Stimulated activated CD8-positive, alpha-beta memory T cell treated with anti-CD3 and anti-CD28 coated beads, Interleukin-4, amount 100 ng/mL, for 24 hours (primary cell): Measurements from ENCODE around the gene GGTLC2.

Experiments
- DNase-seq: peaks from one replicate; pipeline ENCODE4 v3.0.0-alpha.2; 2020; ENCODE audit warnings: low read depth

Gene GGTLC2

DNA sequence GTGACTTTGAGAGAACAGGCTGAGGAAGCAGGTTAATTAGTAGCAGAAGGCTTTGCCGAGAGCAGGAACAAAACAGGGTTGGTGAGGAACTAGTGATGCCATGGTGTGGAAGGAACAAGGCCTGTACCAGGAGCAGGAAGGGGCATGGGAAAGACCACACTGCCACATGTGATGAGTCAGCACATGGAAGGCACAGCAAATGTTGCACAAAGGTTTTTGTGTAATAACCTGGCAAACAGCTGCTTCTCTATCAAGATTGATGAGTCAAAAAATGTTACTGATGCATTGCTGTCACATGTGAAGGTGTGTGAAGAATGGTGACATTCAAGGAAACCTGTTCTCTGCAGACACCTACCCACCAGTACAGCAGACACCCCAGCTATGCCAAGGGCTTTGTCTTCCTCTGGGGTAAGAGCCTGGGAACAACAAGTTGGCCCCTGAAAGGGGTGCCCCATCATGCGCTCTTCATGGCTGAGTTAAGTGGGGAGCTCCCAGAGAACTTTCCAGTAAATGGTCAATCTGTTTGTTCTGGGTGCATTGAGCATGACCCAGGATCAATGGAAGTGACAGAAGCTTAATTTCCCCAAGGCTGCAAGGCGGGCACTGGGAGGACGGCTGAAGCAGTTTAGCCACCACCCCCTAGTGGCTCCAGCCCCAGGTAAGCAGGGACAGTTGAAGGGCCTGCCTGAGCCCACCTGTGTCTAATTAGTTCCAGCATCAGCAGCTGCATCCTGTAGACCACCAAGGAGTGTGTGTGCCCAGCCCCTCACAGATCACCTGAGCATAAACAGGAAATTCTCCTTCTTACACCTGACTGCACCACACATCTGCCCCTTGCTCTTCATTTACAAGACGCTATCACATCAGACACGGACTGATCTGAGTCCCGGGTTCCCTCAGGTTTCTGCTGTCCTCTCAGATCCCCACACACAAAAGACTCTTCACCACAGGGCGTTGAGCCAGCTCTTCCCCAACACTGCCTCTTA is 47.6 kb downstream of the GGTLC2 start:
- no peak for DNase-seq

DNA sequence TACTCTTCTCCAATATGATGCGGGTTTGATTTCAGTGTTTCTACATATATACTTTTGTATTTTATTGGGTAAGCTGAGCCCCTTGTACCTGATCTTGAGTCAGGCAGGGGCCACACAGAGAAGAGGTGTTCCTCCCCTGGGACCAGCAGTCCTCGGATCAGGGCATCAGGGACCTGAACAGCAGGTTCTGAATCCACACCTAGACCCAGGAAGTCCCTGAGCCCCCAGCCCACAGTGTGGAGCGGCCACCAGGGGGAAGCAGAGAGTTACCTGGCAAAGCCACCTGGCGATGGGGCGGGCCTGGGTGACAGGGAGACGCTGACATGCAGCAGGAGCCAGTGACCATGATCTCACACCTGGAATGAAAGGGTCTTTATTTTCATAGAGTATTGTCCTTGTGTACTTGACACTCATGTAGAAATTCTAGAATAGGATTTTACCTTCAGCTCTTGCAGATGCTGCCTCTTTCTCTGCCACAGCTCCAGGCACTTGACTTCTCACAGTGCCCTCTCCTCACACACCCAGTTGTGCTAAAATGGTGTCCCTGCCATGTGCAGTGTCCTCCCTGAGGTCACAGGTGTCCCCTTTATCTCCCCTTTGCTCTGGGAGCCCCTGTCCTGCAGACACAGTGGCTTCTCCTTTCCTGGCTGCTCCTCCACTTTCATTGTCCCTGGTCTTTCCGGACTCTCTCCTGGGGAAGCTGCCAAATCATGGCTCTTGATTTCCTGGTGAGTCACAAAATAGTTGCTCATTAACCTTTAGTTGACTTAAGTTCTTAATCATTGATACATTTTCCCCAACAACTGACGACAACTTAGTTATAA is 48.5 kb downstream of the GGTLC2 start:
- peak; percentile 45 for DNase-seq

- DNase-seq: no peak
Measured at GRCh38 chr22:22693531-22693884, 49.1 kb downstream of the GGTLC2 start.

DNA sequence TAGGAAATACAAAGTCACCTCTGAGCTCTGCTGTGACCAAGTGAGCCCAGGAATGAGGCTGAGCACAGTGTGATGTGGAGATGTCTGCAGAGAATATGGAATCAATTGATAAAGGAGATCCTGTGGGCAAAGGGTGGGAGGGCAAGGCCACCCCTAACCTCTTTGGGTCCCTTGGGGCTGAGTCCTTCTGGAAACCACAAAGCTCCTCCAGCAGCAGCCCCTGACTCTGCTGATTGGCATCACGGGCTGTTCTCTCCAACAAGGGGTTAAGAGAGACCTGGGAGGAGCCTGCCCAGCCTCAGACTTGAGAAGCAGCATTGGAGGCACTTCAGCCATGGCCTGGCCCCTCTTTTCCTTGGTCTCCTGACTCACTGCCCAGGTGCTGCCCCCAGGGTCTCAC is 49.7 kb downstream of the GGTLC2 start:
- no peak for DNase-seq

DNA sequence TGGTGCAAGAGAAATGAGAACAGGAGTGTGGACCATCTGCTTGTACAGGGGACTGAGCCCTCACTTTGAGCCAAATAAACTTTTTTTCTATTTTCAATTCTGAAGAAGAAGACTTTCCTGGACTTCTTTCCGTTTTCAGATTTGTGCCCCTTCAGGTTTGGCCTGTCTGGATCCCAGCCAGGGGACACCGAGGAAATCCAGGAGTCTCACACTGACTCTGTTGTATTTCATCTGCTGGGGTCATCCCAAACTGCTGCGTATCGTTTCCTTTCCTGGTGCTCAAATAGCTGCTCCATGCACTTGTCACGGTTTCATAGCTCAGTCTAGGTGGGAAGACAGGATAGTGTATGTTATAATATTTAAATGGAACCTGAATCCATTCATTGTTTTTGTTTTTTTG is 51.7 kb downstream of the GGTLC2 start:
- DNase-seq: no peak
